NCI-H345 treated with DMSO at 0.1 percent for 48 hours (cell line): ENCODE results near the gene ZFP36L1.

Experiments used
- DNase-seq: peaks from one replicate; lab custom pipeline; 2025; ENCODE audit not compliant: unreplicated experiment; lab: John Stamatoyannopoulos, UW

Gene ZFP36L1

DNA sequence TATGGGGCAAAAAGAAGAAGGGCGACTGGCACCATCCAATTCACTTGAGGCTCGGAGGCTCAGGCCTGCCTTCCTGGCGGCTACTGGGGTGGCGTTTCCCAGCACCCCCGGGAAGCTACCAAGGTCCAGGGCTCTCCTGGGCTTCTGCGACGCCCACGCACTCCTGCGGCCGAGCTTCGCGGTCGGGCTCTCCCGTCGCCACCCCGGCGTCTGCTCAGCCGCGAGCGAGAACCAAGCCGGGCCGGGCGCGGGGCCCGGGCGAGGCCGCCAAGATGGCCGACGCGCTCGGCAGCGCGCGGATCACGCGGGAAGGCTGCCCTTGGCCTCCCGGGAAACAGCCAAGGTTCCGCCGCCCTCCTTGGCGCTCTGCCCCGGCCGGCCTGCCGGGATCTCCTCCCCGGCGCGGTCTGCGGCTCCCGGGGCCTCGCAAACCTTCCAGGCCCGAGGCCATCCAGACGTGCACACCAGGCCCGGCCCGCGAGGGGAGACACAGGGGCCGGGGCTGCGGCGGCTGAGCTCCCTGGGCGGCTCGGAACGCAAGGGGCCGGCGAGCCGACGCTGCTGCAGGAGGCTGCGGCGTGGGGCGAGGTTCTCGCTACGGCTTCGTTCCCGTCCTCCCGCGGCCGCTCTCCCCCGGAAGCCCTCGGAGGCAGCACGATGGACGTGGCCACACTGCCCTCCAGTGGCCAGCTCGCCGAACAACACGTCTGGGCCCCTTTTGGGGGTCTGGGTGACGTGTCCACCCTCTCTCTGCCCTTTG is 23.5 kb upstream of the ZFP36L1 start:
- DNase-seq, result peak; percentile 54

- no peak for DNase-seq
Measured at GRCh38 chr14:68815298-68816182, 22.7 kb upstream of the ZFP36L1 start.

GRCh38 chr14:68814539-68815297 is 21.9 kb upstream of the ZFP36L1 start:
- DNase-seq, result no peak

DNA sequence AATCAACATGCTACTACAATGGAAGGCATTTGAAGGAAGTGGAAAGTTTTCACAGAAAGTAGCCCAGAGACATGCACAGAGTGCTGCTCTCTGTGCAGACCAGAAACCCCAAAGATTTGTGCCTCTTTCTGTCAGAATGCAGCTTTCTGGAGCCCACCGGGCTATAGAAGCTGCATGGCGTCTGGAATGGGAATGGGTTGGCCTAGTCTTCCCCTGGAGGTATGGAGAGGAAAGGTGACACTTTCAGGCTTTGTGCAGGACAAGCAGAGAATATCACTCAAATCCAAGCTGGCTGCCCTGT is 21.3 kb upstream of the ZFP36L1 start:
- DNase-seq, result no peak

GRCh38 chr14:68813318-68813838 is 20.5 kb upstream of the ZFP36L1 start:
- DNase-seq, result no peak

- no peak for DNase-seq
Measured at GRCh38 chr14:68811171-68811570, 18.3 kb upstream of the ZFP36L1 start.

- DNase-seq, result no peak
Measured at GRCh38 chr14:68810173-68811153, 17.6 kb upstream of the ZFP36L1 start.

DNA sequence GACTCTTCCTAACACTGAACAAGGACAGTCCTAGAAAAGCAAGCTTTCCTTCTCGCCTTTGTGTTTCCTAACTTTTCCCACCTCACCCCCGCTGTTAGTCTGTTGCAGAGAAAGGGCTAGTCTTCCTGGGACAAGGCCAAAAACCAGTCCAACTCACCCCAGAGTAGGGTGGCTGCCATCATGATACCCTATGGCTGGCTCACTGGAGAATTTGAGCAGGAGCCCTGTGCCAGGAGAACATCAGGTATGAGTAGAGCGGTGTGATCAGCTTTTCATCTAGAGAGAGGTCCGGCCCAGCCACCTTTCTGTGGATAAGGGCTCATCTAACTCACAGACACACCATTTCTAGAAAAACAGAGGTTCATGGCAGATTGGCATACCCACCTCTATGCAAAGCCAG is 16.7 kb upstream of the ZFP36L1 start:
- DNase-seq, result no peak

DNA sequence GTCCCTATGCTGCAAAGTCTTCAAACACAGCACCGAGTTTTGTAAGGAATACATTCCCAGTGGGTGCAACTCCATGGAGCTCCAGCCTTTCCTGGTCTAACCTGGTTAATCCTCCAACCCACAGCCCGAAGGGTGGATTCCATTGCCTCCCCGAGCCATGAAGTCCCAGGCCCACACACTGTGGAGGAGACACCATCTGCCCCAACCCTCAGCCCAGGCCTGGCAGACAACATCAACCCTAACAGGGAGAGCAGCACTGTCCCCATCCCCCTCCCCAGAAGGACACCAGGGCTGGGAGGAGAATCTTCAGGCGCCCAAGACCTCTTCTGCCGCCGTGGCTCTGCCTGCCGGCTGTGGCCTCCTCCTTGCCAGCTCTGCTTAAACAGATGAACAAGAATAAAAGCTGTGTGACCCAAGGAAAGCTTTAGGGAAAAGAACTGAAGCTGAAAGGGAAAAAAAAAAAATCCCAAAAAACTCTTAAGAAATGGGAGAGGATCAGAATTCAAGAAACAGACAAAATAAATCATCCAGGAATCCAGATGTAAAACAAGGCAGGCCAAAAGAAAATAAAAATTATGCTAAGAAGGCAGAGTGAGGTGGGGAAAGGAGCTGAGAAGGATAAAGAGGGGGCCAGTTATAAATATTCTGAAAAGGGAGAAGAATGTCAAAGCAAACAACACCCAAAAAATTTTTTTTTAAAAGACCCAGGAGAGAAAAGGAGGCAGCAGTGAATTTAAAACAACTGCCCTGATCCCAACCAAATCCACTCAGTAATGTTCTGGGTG is 16.0 kb upstream of the ZFP36L1 start:
- DNase-seq, result no peak

DNA sequence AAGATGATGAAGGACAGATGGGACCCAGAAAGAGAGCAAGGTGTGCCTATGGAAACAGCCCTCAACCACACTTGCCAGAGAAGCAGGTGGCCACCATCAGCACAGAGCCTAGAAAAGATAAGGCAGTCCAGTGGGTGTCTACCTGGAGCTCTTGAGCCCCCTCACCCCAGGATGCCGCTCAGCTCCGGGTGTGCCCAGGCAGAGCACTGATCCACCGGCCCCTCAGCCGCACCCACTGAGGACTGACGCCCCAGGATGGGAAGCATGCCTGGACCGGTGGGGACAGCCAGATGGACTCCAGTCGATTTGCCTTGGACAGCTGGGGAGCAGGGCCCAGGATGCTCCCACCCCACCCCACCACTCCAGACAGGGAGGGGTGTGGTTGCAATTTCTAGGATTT is 15.1 kb upstream of the ZFP36L1 start:
- DNase-seq, result no peak

GRCh38 chr14:68807148-68807600 is 14.3 kb upstream of the ZFP36L1 start:
- DNase-seq, result no peak

DNA sequence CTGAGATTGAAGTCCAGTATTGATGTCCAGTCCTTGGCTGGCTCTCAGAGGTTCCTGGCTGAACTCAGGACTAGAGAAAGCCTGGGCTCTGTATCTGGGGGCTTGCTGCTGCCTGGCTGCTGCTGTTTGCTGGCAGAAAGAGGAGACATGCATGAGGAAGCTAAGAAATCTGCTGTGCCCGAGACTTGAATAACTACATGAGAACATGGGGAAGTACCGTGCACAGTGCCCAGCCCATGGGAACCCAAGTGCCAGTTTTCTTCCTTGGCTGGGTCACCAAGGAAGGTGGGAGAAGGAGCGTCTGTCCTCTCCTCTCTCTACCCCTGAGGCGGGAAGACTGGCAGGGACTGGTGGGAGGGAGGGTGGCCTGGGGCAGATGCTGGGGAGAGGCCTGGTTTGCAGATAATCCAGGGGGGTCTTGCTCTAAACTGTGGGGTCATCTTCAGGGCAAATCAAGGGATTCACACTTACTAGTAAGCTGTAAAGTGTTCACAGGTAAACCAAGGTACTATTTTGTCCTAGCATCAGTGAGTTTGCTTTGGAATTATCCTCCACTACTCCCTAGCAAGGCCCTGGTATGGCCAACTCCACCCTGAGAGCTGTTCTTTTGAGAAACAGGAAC is 13.8 kb upstream of the ZFP36L1 start:
- DNase-seq, result no peak

DNA sequence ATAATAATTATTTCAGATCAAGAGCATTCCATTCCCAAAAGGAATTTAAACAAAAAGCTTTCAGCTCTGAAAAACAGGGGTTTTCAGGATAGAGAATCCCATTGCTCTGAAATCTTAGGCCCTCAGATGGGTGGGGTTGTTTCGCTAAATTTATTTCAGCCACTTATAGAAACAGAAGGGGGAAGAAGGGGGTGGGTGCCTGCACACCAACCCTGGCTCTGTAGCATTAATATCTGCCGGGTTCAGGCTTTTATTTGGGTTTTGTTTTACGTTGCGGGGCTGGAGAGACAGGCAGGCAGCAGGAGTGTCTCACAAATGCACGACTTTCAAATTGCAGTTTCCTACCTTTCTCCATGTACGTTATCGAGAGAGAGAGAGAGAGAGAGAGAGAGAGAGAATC is 12.5 kb upstream of the ZFP36L1 start:
- no peak for DNase-seq

DNA sequence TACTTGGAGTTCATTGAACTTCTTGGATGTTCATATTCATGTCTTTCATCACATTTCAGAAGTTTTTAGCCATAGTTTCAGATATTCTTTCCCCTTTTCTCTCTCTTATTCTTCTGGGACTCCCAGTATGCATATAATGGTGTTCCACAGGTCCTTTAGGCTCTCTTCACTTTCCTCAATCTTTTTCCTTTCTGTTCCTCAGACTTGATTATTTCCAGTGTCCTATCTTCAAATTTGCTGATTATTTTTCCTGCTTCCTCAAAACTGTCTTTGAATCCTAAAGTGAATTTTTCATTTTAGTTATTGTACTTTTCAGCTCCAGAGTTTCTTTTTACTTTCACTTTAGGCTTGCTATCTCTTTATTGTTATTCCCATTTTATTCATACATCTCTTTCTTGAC is 8.8 kb upstream of the ZFP36L1 start:
- no peak for DNase-seq

- no peak for DNase-seq
Measured at GRCh38 chr14:68800953-68801352, 8.1 kb upstream of the ZFP36L1 start.

DNA sequence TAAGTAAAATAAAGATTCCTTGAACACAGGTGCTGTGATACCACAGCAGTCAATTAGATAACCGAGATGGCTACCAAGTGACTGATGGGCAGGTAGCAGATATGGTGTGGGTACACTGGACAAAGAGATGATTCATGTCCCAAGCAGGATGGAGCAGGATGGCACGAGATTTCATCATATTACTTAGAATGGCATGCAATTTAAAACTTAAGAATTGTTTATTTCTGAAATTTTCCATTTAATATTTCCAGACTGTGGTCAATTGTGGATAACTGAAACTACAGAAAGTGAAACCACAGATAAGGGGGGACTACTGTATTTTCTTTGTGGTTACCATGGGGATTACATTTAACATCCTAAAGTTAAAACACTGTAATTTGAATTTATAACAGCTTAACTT is 7.5 kb upstream of the ZFP36L1 start:
- no peak for DNase-seq

GRCh38 chr14:68798621-68799020 is 5.8 kb upstream of the ZFP36L1 start:
- DNase-seq, result no peak

- DNase-seq, result no peak
Measured at GRCh38 chr14:68797121-68797670, 4.3 kb upstream of the ZFP36L1 start.
